ENCODE data around the gene MRPS5.
"Not testable (repeated sequence)": the region's sequence is repeated elsewhere in the genome, so short reads cannot be mapped to it uniquely, and the experiment has no call there.

MRPS5 gene

DNA sequence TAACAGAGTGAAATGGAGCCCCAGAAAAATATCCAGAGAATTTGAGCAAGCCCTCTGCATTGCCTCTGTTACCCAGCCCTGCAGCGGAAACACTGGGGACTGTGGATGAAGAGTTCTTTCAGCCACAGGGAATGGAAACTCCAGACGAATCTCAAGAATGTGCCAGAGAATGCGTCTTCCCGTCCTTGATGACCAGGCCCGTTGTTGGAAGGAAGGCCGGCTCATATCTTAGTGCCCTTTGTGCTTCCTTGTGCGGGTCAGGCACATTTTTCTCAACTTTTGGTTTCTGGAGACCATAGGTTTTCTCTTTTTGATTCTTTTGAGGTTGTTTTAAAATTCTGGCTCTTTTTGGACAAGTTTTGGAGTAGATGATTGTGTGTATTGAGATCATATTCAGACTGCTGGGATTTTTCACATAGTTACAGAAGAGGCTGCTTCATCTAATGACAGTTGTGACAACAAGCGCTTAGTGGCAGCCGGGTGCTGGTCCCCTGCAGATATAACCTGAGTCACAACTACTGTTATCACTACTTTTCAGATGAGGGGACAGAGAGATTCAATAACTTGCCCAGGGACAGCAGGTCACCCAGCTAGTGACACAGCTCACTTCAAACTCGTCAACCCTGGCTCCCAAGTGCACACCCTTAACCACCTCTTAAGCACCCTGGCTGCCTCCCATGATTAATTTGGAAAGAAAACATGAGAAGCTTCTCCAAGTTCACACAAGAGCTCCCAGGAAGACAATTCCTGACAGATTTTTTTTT, 80.4 kb downstream of the MRPS5 start:
- TF ChIP-seq, protein P1, sequence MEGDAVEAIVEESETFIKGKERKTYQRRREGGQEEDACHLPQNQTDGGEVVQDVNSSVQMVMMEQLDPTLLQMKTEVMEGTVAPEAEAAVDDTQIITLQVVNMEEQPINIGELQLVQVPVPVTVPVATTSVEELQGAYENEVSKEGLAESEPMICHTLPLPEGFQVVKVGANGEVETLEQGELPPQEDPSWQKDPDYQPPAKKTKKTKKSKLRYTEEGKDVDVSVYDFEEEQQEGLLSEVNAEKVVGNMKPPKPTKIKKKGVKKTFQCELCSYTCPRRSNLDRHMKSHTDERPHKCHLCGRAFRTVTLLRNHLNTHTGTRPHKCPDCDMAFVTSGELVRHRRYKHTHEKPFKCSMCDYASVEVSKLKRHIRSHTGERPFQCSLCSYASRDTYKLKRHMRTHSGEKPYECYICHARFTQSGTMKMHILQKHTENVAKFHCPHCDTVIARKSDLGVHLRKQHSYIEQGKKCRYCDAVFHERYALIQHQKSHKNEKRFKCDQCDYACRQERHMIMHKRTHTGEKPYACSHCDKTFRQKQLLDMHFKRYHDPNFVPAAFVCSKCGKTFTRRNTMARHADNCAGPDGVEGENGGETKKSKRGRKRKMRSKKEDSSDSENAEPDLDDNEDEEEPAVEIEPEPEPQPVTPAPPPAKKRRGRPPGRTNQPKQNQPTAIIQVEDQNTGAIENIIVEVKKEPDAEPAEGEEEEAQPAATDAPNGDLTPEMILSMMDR (conservative IDR thresholded peaks at IDR 0.05; ENCODE audit: low read depth, low read length) = no peak
- no peak for DNase-seq (ENCODE audit: low read depth)

DNA sequence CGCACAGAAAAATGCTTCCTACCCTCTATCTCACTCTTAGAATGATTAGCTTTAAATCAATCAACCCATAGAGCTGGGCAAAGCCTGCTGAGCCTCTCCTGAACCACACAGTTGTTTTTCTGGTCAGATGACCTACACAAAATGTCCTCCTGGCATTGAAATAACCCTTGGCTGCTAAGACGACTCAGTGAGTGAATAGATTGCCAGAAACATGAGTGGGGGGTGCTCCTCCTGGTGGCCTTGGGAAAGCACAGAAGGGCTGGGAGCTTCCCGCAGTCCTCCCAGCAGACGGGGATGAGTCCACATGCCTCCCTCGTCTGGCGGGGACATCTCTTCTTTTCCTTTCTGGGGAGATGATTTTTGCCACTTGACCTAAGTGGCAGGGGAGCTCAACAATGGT, 81.2 kb downstream of the MRPS5 start:
- DNase-seq (ENCODE audit: low read depth) = no peak
- no peak overlapping the region for H3K4me3 ChIP-seq (ENCODE audit: low read depth, low read length)
- TF ChIP-seq, protein P1 (conservative IDR thresholded peaks at IDR 0.05; ENCODE audit: low read depth, low read length) = no peak

More for the DNA sequence above, 80.4 kb downstream of the MRPS5 start:
- no peak overlapping the region for H3K4me3 ChIP-seq (ENCODE audit: low read depth, low read length)

DNA sequence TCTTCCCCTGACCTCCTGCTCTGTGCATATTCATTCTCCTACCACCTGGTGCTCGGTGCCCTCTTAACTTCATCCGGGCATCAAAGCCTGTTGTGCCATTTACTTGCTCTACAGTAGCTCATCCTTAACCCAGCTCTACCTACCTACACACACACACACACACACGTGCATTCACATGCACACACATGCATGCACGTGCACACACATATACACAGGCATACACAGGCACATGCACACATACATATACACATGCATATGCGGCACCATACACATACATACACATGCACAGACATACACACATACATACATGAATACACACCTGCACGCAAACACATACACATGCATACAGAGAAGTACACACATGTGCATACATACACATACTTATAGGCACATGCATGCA, 81.6 kb downstream of the MRPS5 start:
- no peak overlapping the region for H3K4me3 ChIP-seq (ENCODE audit: low read depth, low read length)
- no peak for DNase-seq (ENCODE audit: low read depth)
- TF ChIP-seq, protein P1 (conservative IDR thresholded peaks at IDR 0.05; ENCODE audit: low read depth, low read length) = no peak

DNA sequence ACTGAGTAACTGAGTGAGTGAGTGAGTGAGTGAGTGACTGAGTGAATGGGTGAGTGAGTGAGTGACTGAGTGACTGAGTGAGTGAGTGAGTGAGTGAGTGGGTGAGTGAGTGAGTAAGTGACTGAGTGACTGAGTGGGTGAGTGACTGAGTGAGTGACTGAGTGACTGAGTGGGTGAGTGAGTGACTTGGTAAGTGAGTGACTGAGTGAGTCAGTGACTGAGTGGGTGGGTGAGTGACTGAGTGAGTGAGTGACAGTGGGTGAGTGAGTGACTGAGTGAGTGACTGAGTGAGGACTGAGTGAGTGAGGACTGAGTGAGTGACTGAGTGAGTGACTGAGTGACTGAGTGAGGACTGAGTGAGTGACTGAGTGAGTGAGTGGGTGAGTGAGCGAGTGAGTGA, 82.2 kb downstream of the MRPS5 start:
- H3K4me3 ChIP-seq (ENCODE audit: low read depth, low read length) = no peak overlapping the region
- TF ChIP-seq, protein P1 (conservative IDR thresholded peaks at IDR 0.05; ENCODE audit: low read depth, low read length) = no peak
- DNase-seq (ENCODE audit: low read depth) = no peak

DNA sequence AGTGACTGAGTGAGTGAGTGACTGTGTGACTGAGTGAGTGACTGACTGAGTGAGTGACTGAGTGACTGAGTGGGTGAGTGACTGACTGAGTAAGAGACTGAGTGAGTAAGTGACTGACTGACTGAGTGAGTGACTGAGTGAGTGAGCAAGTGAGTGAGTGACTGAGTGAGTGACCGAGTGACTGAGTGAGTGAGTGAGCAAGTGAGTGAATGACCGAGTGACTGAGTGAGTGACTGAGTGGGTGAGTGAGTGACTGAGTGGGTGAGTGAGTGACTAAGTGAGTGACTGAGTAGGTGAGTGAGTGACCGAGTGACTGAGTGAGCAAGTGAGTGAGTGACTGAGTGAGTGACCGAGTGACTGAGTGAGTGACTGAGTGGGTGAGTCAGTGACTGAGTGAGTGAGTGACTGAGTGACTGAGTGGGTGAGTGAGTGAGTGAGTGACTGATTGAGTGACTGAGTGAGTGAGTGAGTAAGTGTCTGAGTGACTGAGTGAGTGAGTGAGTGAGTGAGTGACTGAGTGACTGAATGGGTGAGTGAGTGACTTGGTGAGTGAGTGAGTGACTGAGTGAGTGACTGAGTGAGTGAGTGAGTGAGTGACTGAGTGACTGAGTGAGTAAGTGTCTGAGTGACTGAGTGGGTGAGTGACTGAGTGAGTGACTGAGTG, 82.8 kb downstream of the MRPS5 start:
- no peak for DNase-seq (ENCODE audit: low read depth)
- TF ChIP-seq, protein P1 (conservative IDR thresholded peaks at IDR 0.05; ENCODE audit: low read depth, low read length) = no peak
- H3K4me3 ChIP-seq (ENCODE audit: low read depth, low read length) = no peak overlapping the region

DNA sequence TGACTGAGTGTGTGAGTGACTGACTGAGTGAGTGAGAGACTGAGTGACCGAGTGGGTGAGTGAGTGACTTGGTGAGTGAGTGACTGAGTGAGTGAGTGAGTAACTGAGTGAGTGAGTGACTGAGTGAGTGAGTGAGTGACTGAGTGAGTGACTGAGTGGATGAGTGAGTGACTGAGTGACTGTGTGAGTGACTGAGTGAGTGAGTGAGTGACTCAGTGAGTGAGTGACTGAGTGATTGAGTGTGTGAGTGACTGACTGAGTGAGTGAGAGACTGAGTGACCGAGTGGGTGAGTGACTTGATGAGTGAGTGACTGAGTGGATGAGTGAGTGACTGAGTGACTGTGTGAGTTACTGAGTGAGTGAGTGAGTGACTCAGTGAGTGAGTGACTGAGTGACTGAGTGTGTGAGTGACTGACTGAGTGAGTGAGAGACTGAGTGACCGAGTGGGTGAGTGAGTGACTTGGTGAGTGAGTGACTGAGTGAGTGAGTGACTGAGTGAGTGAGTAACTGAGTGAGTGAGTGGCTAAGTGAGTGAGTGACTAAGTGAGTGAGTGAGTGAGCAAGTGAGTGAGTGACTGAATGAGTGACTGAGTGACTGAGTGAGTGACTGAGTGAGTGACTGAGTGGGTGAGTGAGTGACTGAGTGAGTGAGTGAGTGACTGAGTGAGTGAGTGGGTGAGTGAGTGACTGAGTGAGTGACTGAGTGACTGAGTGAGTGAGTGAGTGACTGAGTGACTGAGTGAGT, 83.6 kb downstream of the MRPS5 start:
- not testable (repeated sequence) for DNase-seq (ENCODE audit: low read depth); H3K4me3 ChIP-seq (ENCODE audit: low read depth, low read length)

DNA sequence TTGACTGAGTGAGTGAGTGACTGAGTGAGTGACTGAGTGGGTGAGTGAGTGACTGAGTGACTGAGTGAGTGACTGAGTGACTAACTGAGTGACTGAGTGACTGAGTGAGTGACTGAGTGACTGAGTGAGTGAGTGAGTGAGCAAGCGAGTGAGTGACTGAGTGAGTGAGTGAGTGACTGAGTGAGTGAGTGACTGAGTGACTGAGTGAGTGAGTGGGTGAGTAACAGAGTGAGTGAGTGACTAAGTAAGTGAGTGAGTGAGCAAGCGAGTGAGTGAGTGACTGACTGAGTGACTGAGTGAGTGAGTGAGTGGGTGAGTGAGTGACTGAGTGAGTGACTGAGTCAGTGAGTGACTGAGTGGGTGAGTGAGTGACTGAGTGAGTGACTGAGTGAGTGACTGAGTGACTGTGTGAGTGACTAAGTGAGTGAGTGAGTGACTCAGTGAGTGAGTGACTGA, 84.2 kb downstream of the MRPS5 start:
- DNase-seq (ENCODE audit: low read depth) = no peak
- TF ChIP-seq, protein P1 (conservative IDR thresholded peaks at IDR 0.05; ENCODE audit: low read depth, low read length) = no peak

More for the DNA sequence above, 84.2 kb downstream of the MRPS5 start:
- H3K4me3 ChIP-seq (ENCODE audit: low read depth, low read length) = no peak overlapping the region

Measured in choroid plexus epithelial cell (primary cell).